ENCODE measurements around the gene RAB11B. TPM values are rescaled to one million over a fixed set of nuclear protein-coding genes. Genes with fewer than 3 reads are reported as not detected.

RAB11B gene
- total and polyA plus RNA-seq, 2 of the 13 experiments (the other 11 are each of a cell fraction or from before 2014, with no cell fraction given) = 6.0 to 28.4 TPM

GRCh38 chr19:8387688-8388611 lies 2.2 kb upstream of the RAB11B start (continued):
- TF ChIP-seq REST (IDR thresholded peaks at IDR 0.05; ENCODE audit: borderline replicate concordance in 1 of 2, low read depth in 1 of 2, low read length in 2 of 2) (peak in 1 of 2 experiments; percentile 37; a peak in 1 of 4 replicates), HMGXB4 (CRISPR knock-in tag; IDR thresholded peaks at IDR 0.05; ENCODE audit: borderline replicate concordance in 1 of 2, low read depth in 1 of 2) (no peak), HOMEZ (CRISPR knock-in tag; IDR thresholded peaks at IDR 0.05; ENCODE audit: low read depth) (peak; percentile 41), TEAD2 (CRISPR knock-in tag; IDR thresholded peaks at IDR 0.05) (no peak), TFDP1 (CRISPR knock-in tag; IDR thresholded peaks at IDR 0.05; ENCODE audit: borderline replicate concordance) (no peak; the same call in 1 of the 2 replicates), ATF5 (CRISPR knock-in tag; IDR thresholded peaks at IDR 0.05; ENCODE audit: low read depth) (no peak), SALL2 (CRISPR knock-in tag; IDR thresholded peaks at IDR 0.05) (no peak), IKZF4 (CRISPR knock-in tag; IDR thresholded peaks at IDR 0.05; ENCODE audit: borderline replicate concordance, low read depth, not compliant biosample characterization) (no peak), NR1H2 (CRISPR knock-in tag; IDR thresholded peaks at IDR 0.05; ENCODE audit: borderline replicate concordance, low read depth) (no peak), MLLT10 (CRISPR knock-in tag; IDR thresholded peaks at IDR 0.05) (no peak), HINFP (CRISPR knock-in tag; IDR thresholded peaks at IDR 0.05; ENCODE audit: low read depth) (no peak), ZNF20 (CRISPR knock-in tag; IDR thresholded peaks at IDR 0.05) (no peak), ZBTB20 (CRISPR knock-in tag; IDR thresholded peaks at IDR 0.05; ENCODE audit: borderline replicate concordance, low read depth) (0 out of 2 replicates have a peak, but pooled peaks have one; percentile 46)
